ENCODE measurements around the gene TENM3. TPM values are rescaled to one million over a fixed set of nuclear protein-coding genes. Genes with fewer than 3 reads are reported as not detected.

TENM3 gene
- total RNA-seq, 1 experiment from 2014 or later, result not detected

DNA sequence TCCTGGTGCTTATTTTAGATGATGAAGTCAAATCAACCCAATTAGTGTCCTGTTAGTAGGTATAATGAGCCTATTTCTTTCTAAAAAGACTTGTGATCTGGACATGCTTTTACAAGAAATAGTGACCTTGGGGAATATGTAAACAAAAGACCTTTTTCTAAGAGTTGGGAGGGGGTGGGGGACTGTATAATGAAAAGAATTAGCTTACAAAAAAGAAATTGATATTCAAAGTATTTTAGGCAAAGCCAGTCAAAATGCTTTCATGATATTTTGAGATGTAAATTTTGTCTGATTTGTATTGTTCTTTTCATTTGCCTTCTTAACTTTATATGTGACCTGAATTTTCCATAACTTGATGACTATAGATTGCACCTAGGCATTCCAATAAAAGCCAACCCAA, 559.4 kb downstream of the TENM3 start:
- TF ChIP-seq, protein P1, sequence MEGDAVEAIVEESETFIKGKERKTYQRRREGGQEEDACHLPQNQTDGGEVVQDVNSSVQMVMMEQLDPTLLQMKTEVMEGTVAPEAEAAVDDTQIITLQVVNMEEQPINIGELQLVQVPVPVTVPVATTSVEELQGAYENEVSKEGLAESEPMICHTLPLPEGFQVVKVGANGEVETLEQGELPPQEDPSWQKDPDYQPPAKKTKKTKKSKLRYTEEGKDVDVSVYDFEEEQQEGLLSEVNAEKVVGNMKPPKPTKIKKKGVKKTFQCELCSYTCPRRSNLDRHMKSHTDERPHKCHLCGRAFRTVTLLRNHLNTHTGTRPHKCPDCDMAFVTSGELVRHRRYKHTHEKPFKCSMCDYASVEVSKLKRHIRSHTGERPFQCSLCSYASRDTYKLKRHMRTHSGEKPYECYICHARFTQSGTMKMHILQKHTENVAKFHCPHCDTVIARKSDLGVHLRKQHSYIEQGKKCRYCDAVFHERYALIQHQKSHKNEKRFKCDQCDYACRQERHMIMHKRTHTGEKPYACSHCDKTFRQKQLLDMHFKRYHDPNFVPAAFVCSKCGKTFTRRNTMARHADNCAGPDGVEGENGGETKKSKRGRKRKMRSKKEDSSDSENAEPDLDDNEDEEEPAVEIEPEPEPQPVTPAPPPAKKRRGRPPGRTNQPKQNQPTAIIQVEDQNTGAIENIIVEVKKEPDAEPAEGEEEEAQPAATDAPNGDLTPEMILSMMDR (conservative IDR thresholded peaks at IDR 0.05), result no peak
- TF ChIP-seq EZH2 (IDR thresholded peaks at IDR 0.05; ENCODE audit: low read depth), result no peak
- intact Hi-C loops (cut with micrococcal nuclease; ENCODE audit: unreplicated experiment), result loop anchor here (10.0 kb wide), 2 partner anchors 1498 to 1658 kb away; no protein-coding TSS in a partner anchor
- no peak overlapping the region for H3K4me2 ChIP-seq
- H3K9me3 ChIP-seq (ENCODE audit: insufficient read depth, low read depth), result no peaks in the 10 kb centered on the region
- ChIA-PET CTCF (no interaction called here), POLR2A (ENCODE audit: unreplicated experiment) (no interaction called here)
- no peaks in the 10 kb centered on the region for H4K20me1 ChIP-seq (ENCODE audit: insufficient read depth)
- H3F3A ChIP-seq (ENCODE audit: insufficient read depth, low read depth), result no peaks in the 10 kb centered on the region
- H3K4me1 ChIP-seq (replicated peaks; ENCODE audit: insufficient read depth), result no peaks in the 10 kb centered on the region
- H3K36me3 ChIP-seq (ENCODE audit: low read depth), result no peaks in the 10 kb centered on the region
- DNase-seq, result no peak
- H3K27me3 ChIP-seq (ENCODE audit: insufficient read depth, low read depth), result peaks cover 26% of the 10 kb centered on the region
- H3K4me3 ChIP-seq, result no peak overlapping the region
- H3K79me2 ChIP-seq (ENCODE audit: low read depth), result no peaks in the 10 kb centered on the region
- no TSS peak for BruUV-seq (replicated peaks)
- H2AFZ ChIP-seq, result no peak overlapping the region
- H3K27ac ChIP-seq, result no peak overlapping the region
- H3K9me2 ChIP-seq (ENCODE audit: insufficient read depth), result no peaks in the 10 kb centered on the region

DNA sequence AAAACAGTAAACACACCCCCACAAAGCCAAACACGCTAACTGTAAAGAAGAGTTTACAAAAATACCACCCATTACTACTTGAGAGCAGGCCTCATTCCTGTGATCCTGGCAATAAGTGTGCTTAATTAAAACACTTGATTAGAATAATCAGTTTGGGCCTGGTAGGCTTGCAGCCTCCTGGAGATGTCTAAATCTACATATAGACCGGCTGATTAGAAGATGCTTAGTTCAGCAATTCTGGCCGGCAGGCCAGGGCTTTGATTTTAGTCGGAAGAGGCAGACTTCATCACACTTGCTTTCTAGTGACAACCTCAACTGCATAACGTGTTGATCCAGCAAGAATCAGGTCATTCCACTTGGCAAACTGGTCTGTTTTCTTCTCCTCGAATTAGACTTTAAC, 560.0 kb downstream of the TENM3 start:
- Histone ChIP-seq H2AFZ (no peak overlapping the region), H4K20me1 (ENCODE audit: insufficient read depth) (no peaks in the 10 kb centered on the region), H3K9me2 (ENCODE audit: insufficient read depth) (no peaks in the 10 kb centered on the region), H3F3A (ENCODE audit: insufficient read depth, low read depth) (no peaks in the 10 kb centered on the region), H3K4me1 (replicated peaks; ENCODE audit: insufficient read depth) (no peaks in the 10 kb centered on the region), H3K4me3 (no peak overlapping the region), H3K4me2 (no peak overlapping the region), H3K9me3 (ENCODE audit: insufficient read depth, low read depth) (no peaks in the 10 kb centered on the region), H3K79me2 (ENCODE audit: low read depth) (no peaks in the 10 kb centered on the region), H3K27ac (no peak overlapping the region), H3K36me3 (ENCODE audit: low read depth) (no peaks in the 10 kb centered on the region), H3K27me3 (ENCODE audit: insufficient read depth, low read depth) (peaks cover 26% of the 10 kb centered on the region)
- DNase-seq, result no peak
- POLR2A ChIA-PET (ENCODE audit: unreplicated experiment), result no interaction called here
- no peak for TF ChIP-seq EZH2 (IDR thresholded peaks at IDR 0.05; ENCODE audit: low read depth)
- TF ChIP-seq, protein P1 (conservative IDR thresholded peaks at IDR 0.05), result no peak
- no TSS peak for BruUV-seq (replicated peaks)
- CTCF ChIA-PET, result no interaction called here
- intact Hi-C loops (cut with micrococcal nuclease; ENCODE audit: unreplicated experiment), result loop anchor here (10.0 kb wide), 2 partner anchors 1498 to 1658 kb away; no protein-coding TSS in a partner anchor

DNA sequence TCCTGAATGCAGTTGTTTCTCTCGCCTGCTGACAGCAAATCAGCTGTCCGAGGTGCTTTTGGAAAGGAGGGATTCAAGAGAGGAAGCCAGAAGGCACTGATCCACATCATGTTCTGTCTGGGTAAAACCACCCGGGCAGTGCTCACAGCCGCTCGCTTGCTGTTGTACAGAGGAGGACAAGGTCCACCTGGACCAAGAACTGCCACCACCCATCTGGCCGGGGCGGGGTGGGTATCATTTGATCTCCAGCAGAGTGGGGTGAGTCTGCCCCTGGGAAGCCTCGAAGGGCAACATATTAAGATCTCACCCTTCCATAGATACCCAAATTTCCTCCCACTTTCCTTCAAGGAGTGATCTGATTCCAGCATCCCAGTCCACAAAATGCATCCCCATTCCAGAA, 560.9 kb downstream of the TENM3 start:
- Histone ChIP-seq H3K4me3 (no peak overlapping the region), H3K27ac (no peak overlapping the region), H3K27me3 (ENCODE audit: insufficient read depth, low read depth) (peaks cover 26% of the 10 kb centered on the region), H3K36me3 (ENCODE audit: low read depth) (no peaks in the 10 kb centered on the region), H3K9me3 (ENCODE audit: insufficient read depth, low read depth) (no peaks in the 10 kb centered on the region), H4K20me1 (ENCODE audit: insufficient read depth) (no peaks in the 10 kb centered on the region), H3K79me2 (ENCODE audit: low read depth) (no peaks in the 10 kb centered on the region), H3K4me1 (replicated peaks; ENCODE audit: insufficient read depth) (no peaks in the 10 kb centered on the region), H2AFZ (no peak overlapping the region), H3K4me2 (no peak overlapping the region), H3F3A (ENCODE audit: insufficient read depth, low read depth) (no peaks in the 10 kb centered on the region), H3K9me2 (ENCODE audit: insufficient read depth) (no peaks in the 10 kb centered on the region)
- DNase-seq, result no peak
- TF ChIP-seq, protein P1 (conservative IDR thresholded peaks at IDR 0.05), result no peak
- no peak for TF ChIP-seq EZH2 (IDR thresholded peaks at IDR 0.05; ENCODE audit: low read depth)
- POLR2A ChIA-PET (ENCODE audit: unreplicated experiment), result no interaction called here
- BruUV-seq (replicated peaks), result no TSS peak
- intact Hi-C loops (cut with micrococcal nuclease; ENCODE audit: unreplicated experiment), result loop anchor here (10.0 kb wide), 2 partner anchors 1499 to 1659 kb away; no protein-coding TSS in a partner anchor
- CTCF ChIA-PET, result no interaction called here
